Kidney (tissue), 14 donors: ENCODE data around the gene MALSU1. TPM values are rescaled to one million over a fixed set of nuclear protein-coding genes. Genes with fewer than 3 reads are reported as not detected.

Source experiments
- DNase-seq, 5 donors: peaks; one replicate each; pipeline ENCODE4 v3.0.0-alpha.2; 2013 to 2020
- FAIRE-seq: peaks from 2 replicates; lab custom pipeline; 2012; peaks lifted over from hg19 to GRCh38; lab: Jason Lieb, UNC
- H3K27ac ChIP-seq, 2 donors: one replicate each; pipeline ENCODE4 v1.7.0; 2013; ENCODE audit warnings: low read depth in 2 of 2, low read length in 2 of 2, inconsistent platforms in 1 of 2
- H3K27me3 ChIP-seq: one replicate; pipeline ENCODE4 v1.7.1; 2013; ENCODE audit warnings: low read length, inconsistent platforms; ENCODE audit not compliant: control insufficient read depth, insufficient read depth
- H3K36me3 ChIP-seq, 3 donors: one replicate each; pipeline versions ENCODE4 v1.7.0 to v1.7.1; 2013; ENCODE audit warnings: low read length in 3 of 3, control low read depth in 1 of 3, inconsistent platforms in 1 of 3; ENCODE audit not compliant: insufficient read depth in 3 of 3, control insufficient read depth in 2 of 3
- H3K4me1 ChIP-seq, 3 donors: one replicate each; pipeline versions ENCODE4 v1.7.0 to v1.7.1; 2013; ENCODE audit warnings: low read length in 3 of 3, inconsistent platforms in 1 of 3, low read depth in 1 of 3; ENCODE audit not compliant: control insufficient read depth in 2 of 3, insufficient read depth in 2 of 3
- H3K4me3 ChIP-seq, 3 donors: one replicate each; pipeline versions ENCODE4 v1.7.0 to v1.8.1; 2013; ENCODE audit warnings: low read length in 3 of 3, control low read depth in 1 of 3, inconsistent platforms in 1 of 3
- H3K9ac ChIP-seq, 3 donors: one replicate each; pipeline versions ENCODE4 v1.7.0 to v1.7.1; 2013; ENCODE audit warnings: low read length in 3 of 3, control low read depth in 1 of 3, inconsistent platforms in 1 of 3
- H3K9me3 ChIP-seq, 3 donors: one replicate each; pipeline versions ENCODE4 v1.7.0 to v1.7.1; 2013; ENCODE audit warnings: low read length in 3 of 3, control low read depth in 1 of 3, inconsistent platforms in 1 of 3; ENCODE audit not compliant: control insufficient read depth in 2 of 3, insufficient read depth in 1 of 3
- CTCF ChIP-seq: IDR thresholded peaks from 3 replicates; pipeline ENCODE4 v1.5.1; 2012; ENCODE audit warnings: mild to moderate bottlenecking, moderate library complexity, borderline replicate concordance; ENCODE audit not compliant: insufficient read depth; ENCODE audit errors: extremely low read depth
- intact Hi-C: fragments of 100-400 bp; cut with DNase I; formaldehyde crosslinking; loops from one replicate; pipeline ENCODE4 v1.11.1; 2022
- polyA plus RNA-seq: library from polyadenylated mRNA; stranded (reverse); fragments of 350-450 nt; fragmentation: Illumina TruSeq; extraction: RNeasy Lipid Tissue Mini Kit (QIAGEN cat#74804); gene quantifications from one replicate; pipeline ENCODE4 v1.2.3, GENCODE V29; 2014; ENCODE audit warnings: low read depth, low replicate concordance; ENCODE audit not compliant: insufficient read depth
- total RNA-seq: library from RNA; stranded (reverse); fragmentation: NEBNext Ultra II Directional; extraction: Animal tissue kit (Norgen Biotek cat#: 25700); gene quantifications from one replicate; pipeline ENCODE4 v1.2.1, GENCODE V29; 2021
- donor health status: control.
- donor health status: control.
- donor health status: control.
- donor health status: control.
- donor health status: control.
- donor health status: DM: yes; HTN: yes; CAD: no.
- donor health status: Normal renal cell carcinoma (clear cell type).

Gene MALSU1
- total and polyA plus RNA-seq, 2 donors from 2014 or later = 40.3 to 94.9 TPM

- intact Hi-C loops = no loop called here
- Histone ChIP-seq H3K4me3 (peak overlapping the region; percentile 82 to 96 (median 94)), H3K4me1 (peaks cover 5 to 13% (median 11%) of the 10 kb centered on the region in 3 donors), H3K9me3 (no peaks in the 10 kb centered on the region), H3K27ac (peak overlapping the region in 1 of 2 donors; percentile 51), H3K36me3 (no peaks in the 10 kb centered on the region), H3K27me3 (no peaks in the 10 kb centered on the region), H3K9ac (no peak overlapping the region)
- DNase-seq = peak in 2 of 5 donors; percentile 42 to 49
- FAIRE-seq = no peak
- TF ChIP-seq CTCF = no peak
Observed at GRCh38 chr7:23298141-23298881, 828 bp upstream of the MALSU1 start.

GRCh38 chr7:23299770-23300300, 696 bp downstream of the MALSU1 start:
- Histone ChIP-seq H3K4me1 (peaks cover 5 to 13% (median 11%) of the 10 kb centered on the region in 3 donors), H3K27me3 (no peaks in the 10 kb centered on the region), H3K4me3 (peak overlapping the region; percentile 82 to 96 (median 94)), H3K36me3 (no peaks in the 10 kb centered on the region), H3K27ac (peak overlapping the region; percentile 18 to 74), H3K9ac (peak overlapping the region; percentile 85 to 91 (median 87)), H3K9me3 (no peaks in the 10 kb centered on the region)
- TF ChIP-seq CTCF = no peak
- intact Hi-C loops = no loop called here
- no peak for FAIRE-seq
- DNase-seq = no peak

GRCh38 chr7:23306936-23307521, 7.9 kb downstream of the MALSU1 start:
- Histone ChIP-seq H3K4me1 (peaks cover 0 to 2% (median 0%) of the 10 kb centered on the region in 3 donors), H3K27me3 (no peaks in the 10 kb centered on the region), H3K27ac (no peak overlapping the region), H3K36me3 (peaks cover 2 to 21% (median 10%) of the 10 kb centered on the region in 3 donors), H3K9ac (no peak overlapping the region), H3K4me3 (no peak overlapping the region), H3K9me3 (no peaks in the 10 kb centered on the region)
- DNase-seq = no peak
- intact Hi-C loops = no loop called here
- no peak for TF ChIP-seq CTCF
- no peak for FAIRE-seq
